HL-60 (cell line): ENCODE measurements around the gene PKD2.

Source experiments
- DNase-seq, 2 experiments: peaks; one replicate each; pipeline ENCODE4 v3.0.0-alpha.2; 2010 to 2020; ENCODE audit warnings: low read depth in 1 of 2, low spot score in 1 of 2
- H3K27ac ChIP-seq: fragments of 250-450 bp; sonication (Bioruptor Pico); replicated peaks from 2 replicates; pipeline ENCODE4 v1.5.1; 2020; ENCODE audit warnings: mild to moderate bottlenecking, moderate library complexity
- H3K27me3 ChIP-seq: fragments of 250-450 bp; sonication (Bioruptor Pico); 2 replicates; pipeline ENCODE4 v1.5.1; 2021; ENCODE audit warnings: mild to moderate bottlenecking, moderate library complexity; ENCODE audit not compliant: insufficient read depth, poor library complexity, severe bottlenecking
- H3K4me3 ChIP-seq: replicated peaks from 2 replicates; pipeline ENCODE4 v1.5.1; 2011; ENCODE audit warnings: mild to moderate bottlenecking, control low read depth, low read length; ENCODE audit not compliant: insufficient read depth
- GABPA ChIP-seq: IDR thresholded peaks from 2 replicates; pipeline ENCODE4 v1.6.1; 2012; ENCODE audit warnings: low read depth
- POLR2AphosphoS5 ChIP-seq: IDR thresholded peaks from 2 replicates; pipeline ENCODE4 v1.6.1; 2012; ENCODE audit warnings: low read depth
- SPI1 ChIP-seq: IDR thresholded peaks from 2 replicates; pipeline ENCODE4 v1.6.1; 2012; ENCODE audit warnings: low read depth, mild to moderate bottlenecking, borderline replicate concordance
- TF ChIP-seq, protein P1 (sequence below): IDR thresholded peaks from one replicate; pipeline ENCODE4 v1.5.1; 2011; ENCODE audit warnings: low read length, control low read depth, inconsistent platforms; ENCODE audit not compliant: insufficient read depth
- TF ChIP-seq, protein P2 (sequence below): IDR thresholded peaks from 2 replicates; pipeline ENCODE4 v1.6.1; 2012; ENCODE audit warnings: low read depth; ENCODE audit not compliant: insufficient replicate concordance

PKD2 gene

DNA sequence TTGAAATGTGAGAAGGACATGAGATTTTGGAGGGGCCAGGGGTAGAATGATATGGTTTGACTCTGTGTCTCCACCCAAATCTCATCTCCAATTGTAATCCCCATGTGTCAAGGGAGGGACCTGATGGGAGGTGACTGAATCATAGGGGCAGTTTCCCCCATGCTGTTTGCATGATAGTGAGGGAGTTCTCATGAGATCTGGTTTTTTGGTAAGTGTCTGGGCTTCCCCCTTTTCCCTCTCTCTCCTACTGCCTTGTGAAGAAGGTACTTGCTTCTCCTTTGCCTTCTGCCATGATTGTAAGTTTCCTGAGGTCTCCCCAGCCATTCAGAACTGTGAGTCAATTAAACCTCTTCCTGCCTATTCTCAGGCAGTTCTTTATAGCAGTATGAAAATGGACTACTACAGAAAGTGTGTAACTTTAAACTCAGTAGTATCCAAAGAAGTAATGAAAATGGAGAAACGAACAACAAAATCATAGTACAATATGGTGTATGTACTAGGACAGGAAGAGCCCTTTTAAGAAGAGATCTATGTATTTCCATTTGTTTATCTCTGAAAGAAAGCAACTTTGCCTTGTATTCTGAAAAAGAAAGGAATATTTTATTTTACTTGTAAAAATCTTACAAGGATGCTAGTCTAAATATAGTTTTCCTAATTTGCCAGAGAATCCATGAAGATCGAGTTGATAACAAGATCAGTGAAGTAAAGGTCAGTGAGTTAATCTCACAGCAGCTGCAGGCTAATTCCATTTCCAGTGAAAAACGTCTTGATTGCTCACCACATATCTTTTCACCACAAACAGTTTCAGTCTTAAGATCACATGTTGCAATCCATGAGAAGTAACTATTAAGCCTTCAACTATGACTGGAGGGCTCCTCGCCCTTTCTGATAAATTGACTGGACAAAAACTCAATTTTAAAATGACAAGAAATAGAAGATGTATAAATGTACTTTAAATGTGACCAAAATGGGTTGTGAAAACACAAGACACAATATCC is 20.5 kb downstream of the PKD2 start:
- TF ChIP-seq POLR2AphosphoS5 (0 out of 2 replicates have a peak, but pooled peaks have one; percentile 23), GABPA (no peak)
- no peak overlapping the region for H3K4me3 ChIP-seq
- H3K27ac ChIP-seq = peak overlapping the region; percentile 58
- H3K27me3 ChIP-seq = no peaks in the 10 kb centered on the region
- peak in 1 of 2 experiments; percentile 43 for DNase-seq

DNA sequence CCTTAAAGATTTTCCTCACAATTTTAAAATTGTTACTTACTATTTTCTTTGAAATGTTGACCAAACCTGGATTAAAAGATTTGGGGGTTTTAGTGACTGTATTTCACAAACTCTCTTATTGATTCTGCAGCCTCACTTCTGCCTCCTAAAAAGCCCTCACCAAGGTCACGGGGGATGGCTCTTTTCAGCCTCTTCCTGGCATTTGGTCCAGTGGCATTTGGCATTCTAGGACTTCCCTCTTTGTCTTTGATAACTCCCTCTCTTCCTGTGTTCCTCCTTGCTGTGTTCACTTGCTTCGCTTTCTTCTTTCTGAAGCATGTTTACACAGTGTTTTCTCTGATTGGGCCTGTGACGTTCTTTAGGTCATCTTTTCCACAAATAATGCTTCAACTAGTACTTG is 21.5 kb downstream of the PKD2 start:
- Histone ChIP-seq H3K4me3 (no peak overlapping the region), H3K27me3 (no peaks in the 10 kb centered on the region), H3K27ac (peak overlapping the region; percentile 58)
- no peak for DNase-seq
- TF ChIP-seq, protein P1, sequence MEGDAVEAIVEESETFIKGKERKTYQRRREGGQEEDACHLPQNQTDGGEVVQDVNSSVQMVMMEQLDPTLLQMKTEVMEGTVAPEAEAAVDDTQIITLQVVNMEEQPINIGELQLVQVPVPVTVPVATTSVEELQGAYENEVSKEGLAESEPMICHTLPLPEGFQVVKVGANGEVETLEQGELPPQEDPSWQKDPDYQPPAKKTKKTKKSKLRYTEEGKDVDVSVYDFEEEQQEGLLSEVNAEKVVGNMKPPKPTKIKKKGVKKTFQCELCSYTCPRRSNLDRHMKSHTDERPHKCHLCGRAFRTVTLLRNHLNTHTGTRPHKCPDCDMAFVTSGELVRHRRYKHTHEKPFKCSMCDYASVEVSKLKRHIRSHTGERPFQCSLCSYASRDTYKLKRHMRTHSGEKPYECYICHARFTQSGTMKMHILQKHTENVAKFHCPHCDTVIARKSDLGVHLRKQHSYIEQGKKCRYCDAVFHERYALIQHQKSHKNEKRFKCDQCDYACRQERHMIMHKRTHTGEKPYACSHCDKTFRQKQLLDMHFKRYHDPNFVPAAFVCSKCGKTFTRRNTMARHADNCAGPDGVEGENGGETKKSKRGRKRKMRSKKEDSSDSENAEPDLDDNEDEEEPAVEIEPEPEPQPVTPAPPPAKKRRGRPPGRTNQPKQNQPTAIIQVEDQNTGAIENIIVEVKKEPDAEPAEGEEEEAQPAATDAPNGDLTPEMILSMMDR = no peak
- TF ChIP-seq SPI1 (peak; percentile 38; the same call in 1 of the 2 replicates), GABPA (no peak), POLR2AphosphoS5 (no peak)
- TF ChIP-seq, protein P2, sequence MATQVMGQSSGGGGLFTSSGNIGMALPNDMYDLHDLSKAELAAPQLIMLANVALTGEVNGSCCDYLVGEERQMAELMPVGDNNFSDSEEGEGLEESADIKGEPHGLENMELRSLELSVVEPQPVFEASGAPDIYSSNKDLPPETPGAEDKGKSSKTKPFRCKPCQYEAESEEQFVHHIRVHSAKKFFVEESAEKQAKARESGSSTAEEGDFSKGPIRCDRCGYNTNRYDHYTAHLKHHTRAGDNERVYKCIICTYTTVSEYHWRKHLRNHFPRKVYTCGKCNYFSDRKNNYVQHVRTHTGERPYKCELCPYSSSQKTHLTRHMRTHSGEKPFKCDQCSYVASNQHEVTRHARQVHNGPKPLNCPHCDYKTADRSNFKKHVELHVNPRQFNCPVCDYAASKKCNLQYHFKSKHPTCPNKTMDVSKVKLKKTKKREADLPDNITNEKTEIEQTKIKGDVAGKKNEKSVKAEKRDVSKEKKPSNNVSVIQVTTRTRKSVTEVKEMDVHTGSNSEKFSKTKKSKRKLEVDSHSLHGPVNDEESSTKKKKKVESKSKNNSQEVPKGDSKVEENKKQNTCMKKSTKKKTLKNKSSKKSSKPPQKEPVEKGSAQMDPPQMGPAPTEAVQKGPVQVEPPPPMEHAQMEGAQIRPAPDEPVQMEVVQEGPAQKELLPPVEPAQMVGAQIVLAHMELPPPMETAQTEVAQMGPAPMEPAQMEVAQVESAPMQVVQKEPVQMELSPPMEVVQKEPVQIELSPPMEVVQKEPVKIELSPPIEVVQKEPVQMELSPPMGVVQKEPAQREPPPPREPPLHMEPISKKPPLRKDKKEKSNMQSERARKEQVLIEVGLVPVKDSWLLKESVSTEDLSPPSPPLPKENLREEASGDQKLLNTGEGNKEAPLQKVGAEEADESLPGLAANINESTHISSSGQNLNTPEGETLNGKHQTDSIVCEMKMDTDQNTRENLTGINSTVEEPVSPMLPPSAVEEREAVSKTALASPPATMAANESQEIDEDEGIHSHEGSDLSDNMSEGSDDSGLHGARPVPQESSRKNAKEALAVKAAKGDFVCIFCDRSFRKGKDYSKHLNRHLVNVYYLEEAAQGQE = no peak

DNA sequence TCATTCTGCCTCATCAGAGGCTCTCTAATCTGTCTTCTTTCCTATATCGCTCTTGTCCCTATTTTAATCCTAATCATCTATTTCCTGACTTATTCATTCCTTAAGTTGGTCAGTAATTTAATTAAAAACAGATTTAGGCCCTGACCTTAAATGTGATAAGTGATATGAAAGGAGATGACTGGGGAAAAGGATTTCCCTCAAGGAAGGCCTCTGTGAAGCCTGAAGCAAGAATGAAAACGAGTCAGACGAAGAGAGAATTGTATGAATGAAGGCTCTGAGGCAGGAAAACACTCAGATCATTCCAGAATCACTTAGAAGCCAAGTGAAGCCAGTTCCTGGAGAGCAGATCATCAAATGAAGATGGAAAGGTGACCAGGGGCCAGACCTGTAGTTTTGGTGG is 22.1 kb downstream of the PKD2 start:
- no peak overlapping the region for H3K27ac ChIP-seq
- TF ChIP-seq, protein P2 = no peak
- TF ChIP-seq, protein P1 = no peak
- TF ChIP-seq SPI1 (no peak), GABPA (no peak), POLR2AphosphoS5 (no peak)
- no peak for DNase-seq
- H3K4me3 ChIP-seq = no peak overlapping the region
- no peaks in the 10 kb centered on the region for H3K27me3 ChIP-seq

DNA sequence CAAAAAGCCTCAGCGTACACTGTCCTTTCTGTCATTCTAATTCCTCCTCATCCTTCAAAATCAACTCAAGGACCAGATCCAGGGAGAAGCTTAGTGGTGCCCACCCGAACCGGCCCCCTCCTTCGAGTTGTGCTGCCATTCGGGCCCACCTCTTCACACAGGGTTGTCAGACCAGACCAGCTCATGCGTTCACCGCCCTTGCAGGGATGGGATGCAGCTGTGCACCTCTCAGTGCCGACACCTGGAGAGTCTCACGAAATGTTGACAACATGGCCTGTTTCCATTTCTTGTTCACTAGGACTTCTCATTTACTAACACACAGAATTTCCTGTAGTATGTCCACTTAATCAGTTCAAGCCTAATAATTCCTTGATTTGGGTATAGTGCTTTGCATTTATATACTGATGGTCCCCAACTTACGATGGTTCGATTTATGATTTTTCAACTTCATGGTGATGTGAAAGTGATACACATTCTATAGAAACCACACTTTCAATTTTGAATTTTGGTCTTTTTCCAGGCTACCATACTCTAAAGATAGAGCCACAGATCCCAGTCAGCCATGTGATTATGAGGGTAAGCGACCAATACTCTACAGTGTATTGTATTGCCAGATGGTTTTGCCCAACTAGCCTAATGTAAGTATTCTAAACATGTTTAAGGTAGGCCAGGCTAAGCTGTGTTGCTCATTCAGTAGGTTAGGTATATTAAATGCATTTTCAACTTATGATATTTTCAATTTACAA is 23.3 kb downstream of the PKD2 start:
- TF ChIP-seq POLR2AphosphoS5 (no peak), SPI1 (no peak), GABPA (no peak)
- TF ChIP-seq, protein P1 = no peak
- TF ChIP-seq, protein P2 = no peak
- H3K27ac ChIP-seq = no peak overlapping the region
- no peak overlapping the region for H3K4me3 ChIP-seq
- H3K27me3 ChIP-seq = no peaks in the 10 kb centered on the region
- no peak for DNase-seq
